NCI-H526 treated with DMSO at 0.1 percent for 48 hours (cell line): ENCODE results near the gene PPM1H.
A peak's percentile ranks its signal among the peaks of the same experiment; 100 is the strongest.
"Not testable (repeated sequence)": the region's sequence is repeated elsewhere in the genome, so short reads cannot be mapped to it uniquely, and the experiment has no call there.

Experiments
- DNase-seq: peaks from one replicate; lab custom pipeline; 2025; lab: John Stamatoyannopoulos, UW

PPM1H gene

DNA sequence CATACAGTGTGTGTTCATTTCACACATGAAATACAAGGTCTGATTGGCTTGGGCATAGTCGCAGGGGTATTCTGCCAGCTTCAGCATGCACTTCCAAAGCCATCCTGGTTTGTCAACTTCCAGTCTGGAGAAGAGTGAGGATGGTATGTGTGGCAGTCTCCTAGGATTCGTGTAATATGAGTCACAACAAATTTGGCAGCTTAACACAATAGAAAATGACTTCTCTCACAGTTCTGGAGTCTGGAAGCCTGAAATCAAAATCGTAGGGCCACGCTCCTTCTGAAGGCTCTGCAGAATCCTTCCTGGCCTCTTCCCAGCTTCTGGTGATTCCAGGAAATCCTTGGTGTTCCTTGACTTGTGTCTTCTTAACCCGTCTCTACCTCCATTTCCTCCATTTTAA is 167.5 kb downstream of the PPM1H start:
- no peak for DNase-seq

DNA sequence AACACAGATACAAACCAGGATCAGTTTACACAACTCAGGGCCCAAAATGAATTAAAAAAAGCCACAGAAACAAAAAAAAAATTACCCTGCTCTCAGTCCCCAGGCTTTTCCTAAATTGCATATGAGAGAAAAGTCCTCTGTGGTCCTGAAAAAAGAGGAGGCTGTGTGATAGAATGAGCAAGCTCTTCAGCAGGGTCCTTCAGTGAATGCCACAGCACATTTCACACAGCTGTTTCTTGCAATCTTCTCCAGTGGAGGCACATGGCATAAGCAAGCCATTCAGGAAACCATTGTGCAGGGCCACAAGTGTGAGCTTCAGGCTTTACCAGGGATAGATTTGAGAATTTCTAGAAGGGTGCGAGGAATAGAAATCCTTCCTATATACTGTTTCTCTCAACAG is 168.5 kb downstream of the PPM1H start:
- no peak for DNase-seq

DNA sequence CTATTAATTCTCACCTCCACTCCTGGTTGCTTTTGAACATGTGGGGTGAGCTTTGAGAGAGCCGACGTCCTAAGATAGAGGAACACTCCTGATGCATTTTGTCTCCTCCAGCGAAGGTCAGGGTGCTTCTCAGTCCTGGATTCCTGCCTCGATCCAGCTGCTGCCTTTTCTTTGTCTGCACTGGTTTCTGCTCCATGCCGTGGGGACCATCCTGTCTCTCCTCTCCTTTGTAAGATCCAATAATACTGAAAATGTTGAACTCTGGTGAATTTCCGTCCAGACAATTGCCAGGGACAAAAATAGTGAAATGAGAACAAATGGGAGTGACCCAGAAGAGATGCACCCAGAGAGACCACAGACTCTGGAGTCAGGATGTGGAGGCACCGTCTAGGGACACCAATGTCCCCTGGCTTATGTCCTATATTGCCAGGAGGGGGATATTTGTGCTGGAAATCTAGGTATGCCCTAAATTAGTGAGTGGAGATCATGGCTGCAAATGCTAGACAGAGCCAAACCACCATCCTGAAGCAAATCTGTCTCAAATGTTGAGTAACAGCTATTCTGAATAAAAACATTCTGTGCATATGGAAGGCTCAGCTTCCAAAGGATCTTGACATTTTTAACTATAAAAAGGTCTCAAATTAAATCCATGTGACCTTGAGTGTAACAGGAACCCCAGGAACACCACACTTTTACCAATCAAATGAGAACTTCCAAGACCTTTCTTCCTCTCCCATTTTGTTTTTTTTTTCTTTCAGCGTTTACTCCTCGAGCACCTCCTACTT is 170.9 kb downstream of the PPM1H start:
- DNase-seq = no peak

DNA sequence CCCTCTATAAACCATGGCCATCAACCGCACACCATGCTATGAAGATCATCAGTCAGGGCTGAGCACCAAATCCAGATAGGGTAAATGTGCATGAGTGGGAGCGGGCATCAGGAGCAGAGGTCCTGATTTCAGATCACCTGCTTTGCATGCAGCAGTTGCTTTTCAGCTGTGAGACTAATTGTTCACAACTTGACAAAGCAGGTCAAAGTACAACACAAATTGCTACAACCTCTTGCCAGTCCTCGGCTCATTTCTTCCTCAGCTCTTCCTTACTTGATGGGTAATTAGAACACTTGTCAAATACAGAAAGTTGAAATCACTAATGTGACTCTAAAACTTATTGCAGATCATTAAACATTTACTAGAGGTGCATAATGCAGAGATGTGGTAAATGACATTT is 171.6 kb downstream of the PPM1H start:
- peak; percentile 33 for DNase-seq

- DNase-seq = no peak
These were observed 172.3 kb downstream of the PPM1H start for GRCh38 chr12:62762645-62763044.

- DNase-seq = no peak
These were observed 173.3 kb downstream of the PPM1H start for GRCh38 chr12:62761658-62762057.

DNA sequence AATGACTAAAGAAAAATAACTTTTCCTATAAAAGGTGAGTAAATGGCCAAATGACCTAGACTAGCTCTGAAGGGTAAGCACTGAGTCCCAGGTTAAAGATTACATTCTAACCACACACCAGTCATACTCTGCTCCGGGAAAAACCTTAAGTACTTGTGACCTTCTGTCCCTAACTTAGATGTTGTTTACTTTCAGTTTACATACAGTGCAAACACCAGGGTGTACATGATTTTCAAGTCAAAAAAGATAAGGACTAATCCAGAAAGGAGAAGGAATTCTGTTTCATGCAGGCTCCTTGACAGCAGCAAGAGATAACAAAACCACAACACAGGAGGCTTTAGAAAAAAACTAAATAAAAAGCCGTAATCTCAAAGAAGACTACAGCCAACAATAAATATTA is 174.2 kb downstream of the PPM1H start:
- DNase-seq = peak; percentile 32

DNA sequence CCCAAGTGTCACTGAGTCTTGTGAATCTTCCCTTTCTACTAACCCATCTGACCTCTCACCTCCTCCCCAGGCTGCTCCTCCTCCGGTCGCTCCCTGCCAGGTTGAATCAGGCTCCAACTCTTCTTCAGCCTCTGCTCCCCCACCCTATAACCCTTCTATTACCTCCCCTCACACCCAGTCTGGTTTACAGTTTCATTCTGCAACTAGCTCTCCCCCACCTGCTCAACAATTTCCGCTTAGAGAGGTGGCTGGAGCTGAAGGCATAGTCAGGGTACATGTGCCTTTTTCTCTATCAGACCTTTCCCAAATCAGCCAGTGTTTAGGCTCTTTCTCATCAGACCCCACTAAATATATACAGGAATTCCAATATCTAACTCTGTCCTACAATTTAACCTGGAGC is 174.6 kb downstream of the PPM1H start:
- DNase-seq = not testable (repeated sequence)

- no peak for DNase-seq
These were observed 176.7 kb downstream of the PPM1H start for GRCh38 chr12:62758216-62758615.

GRCh38 chr12:62757048-62757447 is 177.9 kb downstream of the PPM1H start:
- DNase-seq = no peak

- DNase-seq = no peak
These were observed 180.2 kb downstream of the PPM1H start for GRCh38 chr12:62754706-62755105.

- no peak for DNase-seq
These were observed 183.2 kb downstream of the PPM1H start for GRCh38 chr12:62751810-62752155.

DNA sequence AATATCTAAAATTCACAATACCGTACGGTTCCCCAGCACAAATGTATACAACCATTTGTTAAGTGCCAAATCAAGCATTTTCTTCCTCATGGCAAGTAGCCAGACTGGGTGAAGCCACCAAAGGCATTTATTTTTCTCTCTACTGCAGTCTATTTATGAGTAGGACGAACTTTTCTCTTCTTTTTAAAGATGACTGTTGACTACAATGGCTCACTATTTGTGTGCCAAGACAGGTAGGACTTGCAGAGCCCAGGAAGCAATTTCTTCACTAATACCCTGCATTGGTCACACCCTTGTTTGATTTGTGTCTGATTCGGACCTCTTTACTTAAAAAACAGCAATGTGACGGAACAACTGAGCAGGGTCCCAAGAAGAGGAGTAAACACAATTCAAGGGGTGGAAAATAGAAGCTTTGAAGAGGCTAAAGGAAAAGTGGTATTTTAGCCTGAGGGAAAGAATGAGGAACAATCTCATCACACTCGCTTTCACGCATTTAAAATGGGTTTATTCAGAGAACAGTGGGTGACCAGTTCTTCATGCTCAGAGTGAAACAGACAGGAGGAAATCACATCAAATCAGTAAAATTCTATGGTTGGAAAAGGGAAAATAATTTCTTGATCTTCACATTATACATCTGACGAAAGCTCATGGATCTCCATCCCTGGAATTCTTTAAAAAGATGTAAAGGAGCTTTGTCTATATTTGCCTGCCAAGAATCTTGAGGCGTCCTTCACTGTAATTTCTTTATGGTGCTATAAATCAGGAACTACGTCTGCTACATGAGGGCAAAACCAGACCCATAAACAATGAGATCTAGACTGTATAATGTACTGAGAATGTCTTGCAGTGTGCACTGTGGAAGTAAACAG is 183.8 kb downstream of the PPM1H start:
- DNase-seq = no peak

GRCh38 chr12:62749586-62749985 is 185.4 kb downstream of the PPM1H start:
- no peak for DNase-seq

GRCh38 chr12:62748941-62749468 is 185.9 kb downstream of the PPM1H start:
- no peak for DNase-seq

- DNase-seq = no peak
These were observed 190.4 kb downstream of the PPM1H start for GRCh38 chr12:62744551-62744950.

GRCh38 chr12:62739266-62740015 is 195.5 kb downstream of the PPM1H start:
- DNase-seq = no peak

DNA sequence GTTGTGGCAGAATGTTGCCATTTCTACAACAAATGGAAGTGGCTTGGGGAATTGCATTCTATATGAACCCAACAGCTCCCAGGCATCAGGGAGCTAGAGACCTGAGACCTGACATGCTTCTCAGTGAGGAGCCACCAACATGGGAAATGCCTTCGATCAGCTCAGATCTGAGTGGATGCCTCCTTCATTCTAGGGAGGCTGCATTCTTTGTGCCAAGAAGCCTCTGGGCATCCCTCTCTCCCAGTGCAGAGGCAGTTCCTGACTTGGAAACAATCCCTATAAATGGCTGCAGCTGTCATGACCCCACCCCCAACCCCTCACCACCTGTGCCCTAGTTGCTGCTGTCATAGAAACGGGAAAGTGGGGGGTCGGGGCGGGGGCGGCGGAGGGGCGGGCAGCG is 196.3 kb downstream of the PPM1H start:
- DNase-seq = no peak

- no peak for DNase-seq
These were observed 196.8 kb downstream of the PPM1H start for GRCh38 chr12:62738105-62738504.

- DNase-seq = no peak
These were observed 197.3 kb downstream of the PPM1H start for GRCh38 chr12:62737615-62738014.

DNA sequence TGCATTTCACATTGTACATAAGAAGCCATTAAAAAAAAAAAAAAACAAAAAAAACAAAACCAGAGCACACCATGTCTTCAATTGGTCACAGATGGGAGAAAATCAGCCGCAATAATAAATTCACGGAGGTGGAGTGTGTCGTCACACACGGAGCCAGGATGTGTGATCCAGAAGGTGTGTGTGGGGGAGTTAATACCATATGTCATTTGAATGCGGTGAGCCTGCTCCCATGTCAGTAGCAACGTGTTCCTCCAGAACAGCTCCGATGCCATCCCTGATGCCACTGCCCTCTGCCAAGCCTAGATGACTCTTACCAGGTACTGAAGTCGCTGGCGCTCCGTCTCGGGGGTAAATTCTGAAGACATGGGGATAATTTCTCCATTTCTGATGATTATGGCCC is 197.8 kb downstream of the PPM1H start:
- no peak for DNase-seq

GRCh38 chr12:62736596-62736995 is 198.4 kb downstream of the PPM1H start:
- no peak for DNase-seq
